GM19324 (cell line): Measurements from ENCODE around the gene UGT1A6.
"Not testable (repeated sequence)": the region's sequence is repeated elsewhere in the genome, so short reads cannot be mapped to it uniquely, and the experiment has no call there.

ENCODE experiments used
- ATAC-seq: cut with Tn5 transposase; IDR thresholded peaks from one replicate; pipeline ENCODE4 v1.9.1; 2021; ENCODE audit warnings: mild to moderate bottlenecking, moderate library complexity; ENCODE audit not compliant: unreplicated experiment, low FRiP score

UGT1A6 gene

DNA sequence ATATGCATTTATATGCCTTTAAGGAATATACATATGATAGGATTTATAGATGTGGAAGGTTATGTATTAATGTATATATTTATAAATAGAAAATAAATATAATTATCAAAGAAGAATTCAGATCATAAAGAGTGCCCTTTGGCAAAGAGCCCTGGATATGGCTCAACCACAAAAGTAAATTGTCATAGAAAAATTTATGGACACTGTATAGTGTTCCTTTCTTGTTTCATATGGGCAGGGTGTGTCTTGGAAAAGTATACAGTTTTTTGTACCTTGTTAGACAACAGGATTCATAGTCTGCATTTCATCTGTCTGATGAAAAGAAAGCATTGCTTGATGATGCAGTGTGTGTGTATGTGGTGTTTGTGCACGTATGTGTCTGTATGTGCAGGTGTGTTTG, 8.1 kb upstream of the UGT1A6 start:
- ATAC-seq = no peak

DNA sequence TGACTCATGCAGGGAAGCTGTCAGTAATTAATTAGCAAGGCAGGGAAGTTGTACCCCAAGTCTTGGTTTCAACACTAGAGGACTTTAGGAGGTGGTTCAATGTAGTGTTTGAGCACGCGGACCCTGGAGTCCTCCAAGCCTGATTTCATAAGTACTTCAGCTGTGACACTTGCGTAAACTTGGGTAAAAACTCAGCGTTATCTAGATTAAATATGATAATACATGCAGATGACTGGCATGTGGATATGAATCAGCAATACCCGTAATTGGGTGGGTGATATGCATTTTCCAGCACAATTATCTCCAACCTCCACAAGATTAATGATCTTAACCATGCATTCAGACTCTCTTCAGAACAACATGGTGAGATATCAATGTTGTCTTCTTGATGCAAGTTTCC, 5.8 kb upstream of the UGT1A6 start:
- no peak for ATAC-seq

DNA sequence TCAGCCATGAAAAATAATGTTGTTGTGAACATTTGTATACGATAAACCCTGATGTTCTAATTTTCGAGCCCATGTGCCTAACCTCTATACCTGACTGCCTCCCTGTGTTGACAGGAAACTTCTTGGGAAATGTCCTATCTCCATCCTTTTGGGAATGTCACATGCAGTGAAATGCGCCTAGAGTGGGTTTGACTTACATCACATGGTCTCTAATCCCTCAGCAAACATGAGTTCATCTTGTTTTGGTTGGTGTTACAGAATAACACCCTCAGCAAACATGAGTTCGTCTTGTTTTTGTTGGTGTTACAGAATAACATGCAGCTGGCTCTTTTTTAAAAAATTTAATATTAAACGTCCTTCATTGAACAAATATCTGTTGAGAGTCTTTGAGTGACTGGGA, 4.3 kb upstream of the UGT1A6 start:
- ATAC-seq = no peak

DNA sequence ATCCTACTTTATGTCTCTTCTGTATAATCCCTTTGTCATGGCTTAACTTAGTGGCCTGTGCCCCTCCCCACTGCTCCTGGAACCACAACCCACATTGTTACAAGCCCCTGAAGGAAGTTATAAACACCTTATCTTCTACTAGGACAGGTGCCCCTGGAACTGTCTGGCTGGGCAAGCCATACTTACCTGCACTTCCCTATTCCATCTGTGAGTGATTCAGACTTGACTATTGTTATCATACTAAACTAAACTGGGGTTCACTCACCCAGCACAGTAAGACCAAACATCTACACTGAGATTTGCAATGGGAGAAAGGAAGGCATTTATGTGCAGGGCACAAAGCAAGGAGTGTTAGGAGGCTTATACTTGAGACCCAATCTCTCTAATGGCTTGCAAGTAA, 3.7 kb upstream of the UGT1A6 start:
- ATAC-seq = no peak

DNA sequence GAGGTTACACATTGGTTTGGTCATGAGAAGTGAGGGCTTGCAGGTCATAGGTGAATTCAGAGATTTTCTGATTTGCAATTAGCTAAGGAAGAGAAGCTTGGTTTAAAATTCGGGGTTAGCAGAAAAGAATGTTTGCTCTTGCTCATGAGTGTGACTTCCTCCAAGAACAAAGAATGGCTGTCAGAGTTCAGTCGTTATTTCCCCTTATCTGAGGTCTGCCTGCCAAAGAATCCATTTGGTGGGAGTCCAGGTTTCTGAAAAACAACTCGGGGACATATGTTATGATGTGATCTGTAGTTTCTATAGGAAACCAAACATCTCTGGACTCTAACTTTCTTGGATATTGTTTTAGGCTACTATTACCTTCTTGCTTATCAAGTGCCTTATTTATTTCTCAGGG, 3.2 kb upstream of the UGT1A6 start:
- no peak for ATAC-seq

DNA sequence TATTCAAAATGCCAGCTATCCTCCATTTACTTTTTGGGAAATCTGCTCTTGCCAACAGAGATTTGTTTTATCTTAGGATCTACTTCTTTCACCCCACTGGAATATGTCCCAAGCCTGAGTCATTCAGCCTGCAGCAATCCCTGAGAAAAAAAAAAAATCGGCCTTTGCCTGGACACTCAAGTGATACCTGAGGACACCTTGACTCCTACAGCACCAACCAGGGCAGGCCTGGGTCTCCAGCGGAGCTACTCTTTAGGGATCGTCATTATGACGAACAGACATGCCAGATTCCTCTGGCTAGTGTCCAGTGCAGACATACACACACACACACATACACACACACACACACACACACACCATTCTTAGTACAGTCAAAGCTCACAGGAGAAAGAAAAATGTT, 2.2 kb upstream of the UGT1A6 start:
- no peak for ATAC-seq

DNA sequence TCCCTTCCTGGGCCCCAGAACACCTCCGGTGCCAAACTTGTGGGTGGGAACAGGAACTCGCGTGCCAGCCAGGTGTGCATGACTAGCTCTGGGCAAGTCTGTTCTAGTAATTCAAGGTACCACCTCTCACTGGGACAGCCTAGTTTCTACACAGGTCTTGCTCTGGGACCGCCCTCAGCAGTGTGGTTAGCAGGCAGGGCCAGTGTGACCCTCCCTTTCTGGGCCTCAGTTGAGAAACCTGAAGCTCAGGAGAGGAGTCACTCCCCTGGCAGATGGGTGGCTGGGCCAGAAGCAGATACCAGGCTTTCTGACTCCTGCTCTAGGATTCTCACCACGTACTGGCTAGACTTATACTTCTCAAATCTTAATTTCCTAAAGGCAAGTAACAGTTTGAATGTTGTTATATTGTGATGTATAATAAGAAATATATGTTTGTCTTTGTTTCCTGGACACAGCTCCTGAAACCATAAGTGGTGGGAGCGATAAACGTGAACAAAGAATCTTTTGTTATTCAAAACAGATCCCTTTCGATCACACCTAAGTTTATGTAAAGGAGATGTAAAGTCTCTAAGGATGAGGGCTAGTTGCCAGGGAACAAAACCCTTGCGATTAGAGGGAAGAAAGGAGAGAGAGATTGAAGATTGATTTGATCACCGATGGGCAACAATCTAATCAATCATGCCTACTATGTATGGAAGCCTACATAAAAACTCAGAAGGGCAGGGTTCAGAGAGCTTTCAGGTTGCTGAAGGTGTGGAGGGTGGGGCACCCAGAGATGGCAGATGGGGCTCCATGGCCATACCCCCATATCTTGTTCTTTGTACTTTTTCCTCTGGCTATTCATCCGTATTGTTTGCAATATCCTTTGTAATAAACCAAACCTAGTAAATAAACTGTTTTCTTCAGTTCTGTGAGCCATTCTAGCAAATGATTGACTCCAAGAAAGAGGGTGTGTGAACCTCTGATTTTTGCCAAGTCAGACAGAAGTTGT, 952 bp upstream of the UGT1A6 start:
- no peak for ATAC-seq

DNA sequence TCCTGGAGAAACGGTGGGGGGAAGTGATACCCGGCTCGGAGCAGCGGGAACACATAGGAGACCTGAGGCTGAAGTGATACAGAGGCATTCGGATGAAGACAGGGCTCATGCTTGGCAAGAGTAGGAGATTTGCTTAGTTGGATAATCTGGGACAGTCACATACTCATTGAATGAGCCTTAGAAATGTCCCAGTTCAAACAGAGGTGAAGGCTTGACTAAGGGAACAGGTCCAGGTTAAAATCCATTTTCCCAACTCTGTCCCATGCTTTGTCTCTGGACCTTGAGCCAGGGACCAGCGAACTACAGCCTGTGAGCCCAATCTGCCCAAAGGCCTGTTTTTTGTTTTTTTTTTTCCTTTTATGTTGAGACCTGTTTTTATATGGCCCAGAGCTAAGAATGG, 1.3 kb downstream of the UGT1A6 start:
- ATAC-seq = no peak

DNA sequence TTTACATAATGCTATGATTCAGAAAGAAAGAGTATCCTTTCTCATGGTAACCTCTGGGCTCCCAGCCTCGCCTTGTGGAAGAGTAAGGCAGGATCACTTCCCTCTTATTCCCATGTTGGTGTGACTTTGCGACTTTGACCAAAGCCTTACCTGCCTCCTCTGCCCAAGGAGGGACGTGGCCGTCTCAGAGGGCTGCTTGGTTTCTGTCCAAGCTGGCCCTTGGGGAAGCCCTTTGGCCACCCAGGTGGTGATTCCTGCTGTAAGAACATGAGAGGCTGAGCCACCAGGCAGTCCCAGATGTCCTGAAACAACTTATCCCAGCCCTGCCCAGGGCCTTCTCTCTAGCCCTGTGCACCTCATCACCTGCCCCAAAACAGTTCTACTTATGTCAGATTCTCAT, 6.0 kb downstream of the UGT1A6 start:
- ATAC-seq = no peak

DNA sequence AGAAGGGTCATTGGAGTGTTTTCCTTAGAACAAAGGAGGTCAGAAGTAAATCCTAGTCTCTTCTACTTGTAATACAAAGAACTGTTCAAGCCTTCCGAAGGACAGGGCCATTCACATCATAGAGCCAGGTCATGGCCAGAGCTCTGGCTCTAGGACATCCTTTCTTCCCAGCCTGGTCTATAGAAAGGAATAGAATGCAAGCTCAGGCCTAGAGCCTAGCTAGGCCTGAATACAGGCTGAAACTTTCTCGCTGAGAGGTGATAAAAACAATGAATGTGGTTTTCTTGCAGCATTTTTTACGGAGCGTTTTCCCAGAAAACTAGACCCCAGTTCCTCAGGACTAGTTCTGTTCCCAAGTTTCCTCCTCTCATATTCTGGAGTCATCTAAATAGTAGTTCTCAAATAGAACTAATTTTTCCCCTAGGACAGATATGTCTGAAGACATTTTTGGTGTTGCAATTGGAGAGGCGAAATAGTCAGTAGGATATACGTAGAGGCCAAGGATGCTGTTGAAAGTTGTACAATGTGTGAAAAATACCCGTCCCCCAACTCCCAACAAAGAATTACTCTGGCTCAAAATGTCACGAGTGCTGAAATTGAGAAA, 6.8 kb downstream of the UGT1A6 start:
- no peak for ATAC-seq

DNA sequence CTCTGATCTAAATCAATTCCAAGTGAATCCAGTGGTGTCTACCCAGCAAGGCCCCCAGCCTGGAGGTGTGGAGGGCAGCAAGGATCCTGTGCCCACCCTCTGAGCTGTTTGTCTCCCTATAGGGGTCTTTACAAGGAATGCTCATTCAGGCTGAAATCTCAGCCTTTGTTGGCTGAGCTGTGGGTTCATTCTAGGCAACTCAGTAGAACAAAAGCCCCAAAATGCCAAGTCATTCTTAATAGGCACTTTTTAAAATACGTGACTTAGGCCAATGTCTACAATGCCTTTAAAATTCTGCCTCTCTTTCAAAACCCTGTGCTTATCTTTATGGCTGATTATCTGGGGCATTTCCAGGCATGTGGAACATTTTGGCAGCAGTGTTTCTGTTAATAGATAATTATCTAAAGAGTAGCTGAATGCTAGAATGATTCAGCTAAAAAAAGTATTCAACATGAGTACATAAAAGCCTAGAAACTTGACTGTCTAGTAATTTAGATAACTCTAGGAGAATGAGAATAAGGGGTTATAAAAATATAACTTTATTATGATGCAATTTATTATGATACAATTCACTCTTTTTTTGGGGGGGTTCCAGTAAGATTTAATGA, 7.4 kb downstream of the UGT1A6 start:
- ATAC-seq = no peak

DNA sequence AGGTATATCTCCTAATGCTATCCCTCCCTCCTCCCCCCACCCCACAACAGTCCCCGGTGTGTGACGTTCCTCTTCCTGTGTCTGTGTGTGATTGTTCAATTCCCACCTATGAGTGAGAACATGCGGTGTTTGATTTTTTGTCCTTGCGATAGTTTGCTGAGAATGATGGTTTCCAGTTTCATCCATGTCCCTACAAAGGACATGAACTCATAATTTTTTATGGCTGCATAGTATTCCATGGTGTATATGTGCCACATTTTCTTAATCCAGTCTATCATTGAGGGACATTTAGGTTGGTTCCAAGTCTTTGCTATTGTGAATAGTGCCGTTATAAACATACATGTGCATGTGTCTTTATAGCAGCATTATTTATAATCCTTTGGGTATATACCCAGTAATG, 8.2 kb downstream of the UGT1A6 start:
- not testable (repeated sequence) for ATAC-seq

DNA sequence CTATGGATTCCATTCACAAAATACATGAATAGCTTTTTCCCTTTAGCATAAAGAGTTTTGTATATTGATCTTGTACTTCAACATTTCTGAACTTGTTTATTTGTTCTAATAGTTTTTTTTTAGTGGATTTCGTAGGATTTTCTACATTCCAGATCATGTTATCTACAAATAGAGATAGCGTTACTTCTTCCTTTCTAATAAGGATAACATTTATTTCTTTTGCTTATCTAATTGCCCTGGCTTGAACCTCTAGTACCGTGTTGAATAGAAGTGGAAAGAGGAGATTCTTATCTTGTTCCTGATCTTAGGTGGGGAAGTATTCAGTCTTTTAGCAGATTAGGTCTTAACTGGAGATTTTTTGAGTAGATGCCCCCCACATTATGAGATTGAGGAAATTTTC, 9.5 kb downstream of the UGT1A6 start:
- no peak for ATAC-seq

DNA sequence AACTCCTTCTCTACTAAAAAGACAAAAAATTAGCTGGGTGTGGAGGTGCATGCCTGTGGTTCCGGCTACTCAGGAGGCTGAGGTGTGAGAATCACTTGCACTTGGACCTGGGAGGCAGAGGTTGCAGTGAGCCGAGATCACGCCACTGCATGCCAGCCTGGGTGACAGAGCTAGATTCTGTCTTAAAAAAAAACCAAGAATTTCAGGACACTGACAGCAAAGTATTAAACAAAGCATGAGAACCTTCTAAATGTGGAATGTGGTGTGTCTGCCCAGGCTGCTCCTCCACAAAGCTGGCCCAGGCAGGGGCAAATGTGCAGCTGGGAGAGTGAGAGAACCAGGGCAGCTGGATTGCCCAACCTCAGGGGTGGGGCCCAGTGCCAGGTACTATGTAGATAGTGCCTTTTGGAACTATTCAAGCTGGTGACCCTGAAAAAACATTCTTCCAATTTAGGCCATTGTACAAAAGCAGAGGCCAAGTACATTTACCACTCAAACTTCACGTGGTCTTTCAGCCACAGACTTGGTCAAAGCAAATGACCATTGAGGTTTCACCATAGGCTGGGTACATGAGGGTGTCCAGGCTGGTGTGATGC, 13.3 kb downstream of the UGT1A6 start:
- no peak for ATAC-seq

DNA sequence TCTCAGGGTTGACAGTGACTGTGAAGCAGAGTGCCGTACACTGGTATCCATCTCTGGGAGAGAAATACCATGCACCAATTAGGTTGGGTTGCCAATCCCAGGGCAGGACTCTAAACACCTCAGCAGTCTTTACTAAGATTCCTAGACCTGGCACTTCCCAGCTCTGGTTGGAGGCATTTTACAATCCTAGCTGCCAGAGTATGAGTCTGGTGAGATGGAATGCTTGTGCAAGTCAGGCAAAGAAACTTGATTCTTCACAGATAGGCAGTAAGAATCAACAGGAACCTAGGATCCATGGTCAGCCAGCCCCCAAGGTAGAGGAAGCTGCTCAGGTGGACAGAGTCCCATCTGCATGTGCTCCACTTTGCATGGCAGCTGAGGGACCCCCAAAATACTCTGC, 14.0 kb downstream of the UGT1A6 start:
- no peak for ATAC-seq

DNA sequence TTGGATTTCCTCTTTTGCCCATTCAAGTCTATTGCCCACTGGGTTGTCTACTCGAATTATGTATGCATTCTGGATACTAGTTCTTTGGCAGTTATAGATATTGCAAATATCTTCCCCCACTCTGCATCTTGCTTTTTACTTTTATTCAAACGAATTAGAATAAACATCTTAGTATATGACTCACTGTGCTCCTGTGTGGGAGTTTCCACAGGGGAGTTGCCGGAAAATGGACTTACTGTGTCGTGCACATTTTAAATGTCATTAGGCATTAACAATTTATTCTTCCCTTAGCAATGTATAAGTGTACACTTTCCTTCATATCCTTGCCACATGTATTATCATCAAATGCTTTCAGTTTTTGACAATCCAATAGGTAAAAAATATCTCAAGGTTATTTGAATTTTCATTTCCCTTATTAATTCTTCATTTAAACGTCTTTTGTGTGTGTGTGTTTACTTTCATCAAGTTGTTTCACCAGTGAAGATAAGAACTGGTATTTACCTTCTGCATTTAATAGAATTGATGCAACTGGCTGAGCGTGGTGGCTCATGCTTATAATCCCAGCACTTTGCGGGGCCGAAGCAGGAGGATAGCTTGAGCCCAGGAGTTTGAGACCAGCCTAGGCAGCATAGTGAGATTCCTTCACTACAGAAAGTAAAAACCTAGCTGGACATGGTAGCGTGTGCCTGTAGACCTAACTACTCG, 15.4 kb downstream of the UGT1A6 start:
- no peak for ATAC-seq

DNA sequence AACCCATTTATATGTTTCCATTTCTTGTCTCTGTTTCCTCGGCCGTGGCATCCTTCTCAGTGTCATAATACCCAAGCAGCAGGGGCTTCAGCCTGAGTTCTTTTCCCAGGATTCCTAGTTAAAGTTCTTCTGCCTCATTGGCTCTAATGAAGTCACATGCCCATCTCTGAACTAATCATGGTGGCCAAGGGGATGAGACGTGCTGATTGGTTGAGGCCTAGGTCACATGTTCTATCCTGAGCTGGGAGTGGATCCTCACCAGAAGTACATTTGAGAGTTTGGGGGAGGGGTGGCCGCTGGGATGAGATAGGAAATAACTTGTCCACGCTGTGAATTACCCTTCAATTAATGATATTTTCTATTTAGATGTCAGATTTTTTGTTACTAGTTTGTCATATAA, 16.3 kb downstream of the UGT1A6 start:
- no peak for ATAC-seq

DNA sequence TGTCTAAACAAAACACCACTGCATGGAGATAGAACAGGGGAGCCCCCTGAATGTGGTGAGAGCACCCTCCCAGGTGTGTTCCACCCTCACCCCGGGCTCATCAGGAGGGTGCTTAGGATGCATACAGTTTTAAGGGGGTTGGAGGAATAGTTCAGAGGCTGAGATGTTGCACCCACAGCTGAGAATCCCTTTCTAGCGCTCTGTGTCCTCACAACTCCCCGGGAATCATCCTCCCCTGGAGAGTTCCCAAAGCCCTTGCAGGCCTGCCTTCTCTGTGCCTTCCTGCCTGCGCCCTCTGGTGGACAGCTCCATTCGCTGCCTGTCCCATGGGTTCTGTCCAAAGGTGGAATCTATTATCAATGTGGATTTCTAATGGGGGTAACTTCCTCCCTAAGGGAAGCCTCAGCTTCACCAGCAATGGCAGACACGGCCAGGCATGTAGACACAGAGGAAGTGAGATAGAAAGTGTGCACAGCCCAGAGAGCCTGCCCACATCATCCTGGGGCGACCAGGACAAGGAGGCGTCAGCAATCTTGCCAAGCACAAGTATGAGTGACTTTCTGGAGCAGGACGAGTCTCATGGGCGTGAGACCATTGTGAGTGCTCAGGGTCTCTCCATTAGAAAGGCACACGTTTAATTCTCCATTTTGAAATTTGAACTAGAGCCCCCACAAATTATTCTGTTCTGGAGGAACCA, 18.8 kb downstream of the UGT1A6 start:
- no peak for ATAC-seq

DNA sequence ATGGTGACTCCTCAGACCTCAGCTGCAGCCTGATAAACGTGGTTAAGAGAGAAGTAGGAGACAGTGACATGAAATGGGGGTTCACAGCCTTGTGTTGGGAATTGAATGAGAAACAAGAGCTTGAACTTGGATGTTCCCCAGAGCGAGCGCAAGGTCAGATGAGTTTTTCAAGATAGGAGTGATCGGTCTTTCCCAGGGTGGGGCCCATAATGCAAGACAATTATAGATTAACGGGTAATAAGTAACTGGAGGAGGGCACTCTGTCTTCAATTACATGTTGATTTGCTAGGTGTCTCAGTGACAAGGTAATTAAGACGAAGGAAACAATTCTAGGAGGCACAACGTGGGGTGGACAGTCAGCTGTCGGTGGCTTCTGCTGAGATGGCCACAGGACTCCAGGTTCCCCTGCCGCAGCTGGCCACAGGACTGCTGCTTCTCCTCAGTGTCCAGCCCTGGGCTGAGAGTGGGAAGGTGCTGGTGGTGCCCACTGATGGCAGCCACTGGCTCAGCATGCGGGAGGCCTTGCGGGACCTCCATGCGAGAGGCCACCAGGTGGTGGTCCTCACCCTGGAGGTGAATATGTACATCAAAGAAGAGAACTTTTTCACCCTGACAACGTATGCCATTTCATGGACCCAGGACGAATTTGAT, 20.0 kb downstream of the UGT1A6 start, which contains the start of gene UGT1A5:
TSS of gene UGT1A5 (plus strand) at position 297 of the 651 bp plus-strand sequence. CDS start at position 382, 85 bp downstream.
- no peak for ATAC-seq
